Measurements from ENCODE around the gene HS1BP3.

HS1BP3 gene

DNA sequence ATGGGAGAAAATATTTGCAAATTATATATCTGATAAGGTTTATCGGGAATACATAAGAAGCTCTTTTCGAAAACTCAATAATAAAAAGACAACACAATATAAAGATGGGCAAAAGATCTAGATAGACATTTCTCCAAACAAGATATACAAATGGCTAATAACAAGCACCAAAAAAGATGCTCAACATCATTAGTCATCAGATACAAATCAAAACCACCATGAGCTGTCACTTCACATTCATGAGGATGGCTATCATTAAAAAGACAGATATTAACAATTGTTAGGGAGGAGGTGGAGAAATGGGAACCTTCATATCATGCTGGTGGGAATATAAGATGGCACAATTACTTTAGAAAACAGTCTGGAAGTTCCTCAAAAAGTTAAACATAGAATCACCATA, 48.1 kb downstream of the HS1BP3 start:
- no peaks in the 10 kb centered on the region for H3K36me3 ChIP-seq (ENCODE audit: control insufficient read depth, insufficient read depth, low read length)
- H3K27me3 ChIP-seq (ENCODE audit: control insufficient read depth, insufficient read depth, low read length) = no peaks in the 10 kb centered on the region
- H3K9me3 ChIP-seq (ENCODE audit: control insufficient read depth, insufficient read depth, low read length) = no peaks in the 10 kb centered on the region
- no peak overlapping the region for H3K27ac ChIP-seq (ENCODE audit: low read depth, low read length)
- no peak overlapping the region for H3K9ac ChIP-seq (ENCODE audit: low read depth, low read length)
- no peak overlapping the region for H3K4me3 ChIP-seq (ENCODE audit: low read depth, low read length)
- H3K4me1 ChIP-seq (ENCODE audit: control insufficient read depth, insufficient read depth, low read length) = no peaks in the 10 kb centered on the region

DNA sequence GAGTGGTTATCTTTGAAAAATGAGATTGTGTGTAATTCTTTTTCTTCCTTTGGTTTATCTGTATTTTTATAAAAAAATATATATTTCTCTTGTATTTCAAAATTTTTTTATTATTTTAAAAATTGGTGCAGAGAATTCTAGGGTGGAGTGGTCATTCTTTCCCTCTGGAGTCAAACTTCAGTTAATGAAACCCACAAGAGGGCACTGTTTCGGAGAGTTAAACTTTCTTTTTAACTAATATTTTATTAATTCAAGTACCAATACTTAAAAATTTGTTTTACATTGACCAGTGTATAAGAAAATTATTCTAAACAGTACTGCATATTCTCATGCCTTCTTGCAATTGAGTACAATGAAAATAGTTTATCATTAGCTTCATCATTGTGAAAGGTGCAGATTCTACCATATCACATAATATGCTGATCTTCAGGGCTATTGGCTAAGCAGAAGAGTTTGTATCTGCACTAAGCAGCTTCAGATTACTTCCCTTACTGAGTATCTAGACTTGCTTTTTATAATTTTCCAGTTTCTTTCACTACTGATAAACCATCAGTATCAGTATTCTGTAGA, 50.1 kb downstream of the HS1BP3 start:
- H3K27me3 ChIP-seq (ENCODE audit: control insufficient read depth, insufficient read depth, low read length) = no peaks in the 10 kb centered on the region
- H3K4me3 ChIP-seq (ENCODE audit: low read depth, low read length) = no peak overlapping the region
- no peak overlapping the region for H3K9ac ChIP-seq (ENCODE audit: low read depth, low read length)
- no peaks in the 10 kb centered on the region for H3K36me3 ChIP-seq (ENCODE audit: control insufficient read depth, insufficient read depth, low read length)
- no peak overlapping the region for H3K27ac ChIP-seq (ENCODE audit: low read depth, low read length)
- no peaks in the 10 kb centered on the region; the same call in 1 of the 2 replicates for H3K4me1 ChIP-seq (ENCODE audit: control insufficient read depth, insufficient read depth, low read length)
- no peaks in the 10 kb centered on the region for H3K9me3 ChIP-seq (ENCODE audit: control insufficient read depth, insufficient read depth, low read length)

DNA sequence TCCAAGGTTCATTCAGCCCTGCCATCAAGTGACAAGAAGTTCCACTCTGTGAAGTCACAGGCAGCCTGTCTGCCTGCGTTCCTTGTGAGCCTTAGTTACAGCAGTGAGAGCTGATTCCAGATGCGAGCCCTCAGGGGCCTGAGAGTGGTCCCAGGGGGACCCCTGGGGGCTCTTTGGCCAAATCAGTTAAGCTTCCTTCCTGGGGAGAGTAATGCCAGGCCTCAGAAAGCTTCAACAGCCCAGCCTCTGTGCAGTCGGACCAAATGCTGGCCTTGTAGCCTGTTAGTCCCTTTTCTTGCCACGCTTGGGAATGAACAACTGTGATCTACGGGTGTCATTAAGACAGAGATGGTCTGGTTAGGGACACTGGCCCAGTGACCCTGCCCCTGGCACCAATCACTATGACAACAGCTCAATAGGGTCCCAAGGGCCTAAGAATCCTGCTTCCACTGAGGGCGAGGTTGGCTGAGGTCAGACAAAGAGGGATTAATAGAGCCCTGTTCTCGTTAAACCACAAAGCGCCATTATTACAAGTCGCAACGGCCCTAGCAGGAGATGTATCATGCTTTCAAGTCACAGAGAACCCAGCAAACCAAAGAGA, 50.9 kb downstream of the HS1BP3 start:
- Histone ChIP-seq H3K36me3 (ENCODE audit: control insufficient read depth, insufficient read depth, low read length) (no peaks in the 10 kb centered on the region), H3K9ac (ENCODE audit: low read depth, low read length) (no peak overlapping the region), H3K27ac (ENCODE audit: low read depth, low read length) (no peak overlapping the region), H3K9me3 (ENCODE audit: control insufficient read depth, insufficient read depth, low read length) (no peaks in the 10 kb centered on the region), H3K4me1 (ENCODE audit: control insufficient read depth, insufficient read depth, low read length) (peaks cover 7% of the 10 kb centered on the region; the same call in 1 of the 2 replicates), H3K4me3 (ENCODE audit: low read depth, low read length) (no peak overlapping the region), H3K27me3 (ENCODE audit: control insufficient read depth, insufficient read depth, low read length) (no peaks in the 10 kb centered on the region)

- H3K27ac ChIP-seq (ENCODE audit: low read depth, low read length) = no peak overlapping the region
- H3K27me3 ChIP-seq (ENCODE audit: control insufficient read depth, insufficient read depth, low read length) = no peaks in the 10 kb centered on the region
- no peak overlapping the region for H3K4me3 ChIP-seq (ENCODE audit: low read depth, low read length)
- H3K9ac ChIP-seq (ENCODE audit: low read depth, low read length) = no peak overlapping the region
- H3K9me3 ChIP-seq (ENCODE audit: control insufficient read depth, insufficient read depth, low read length) = no peaks in the 10 kb centered on the region
- peaks cover 8% of the 10 kb centered on the region; the same call in 1 of the 2 replicates for H3K4me1 ChIP-seq (ENCODE audit: control insufficient read depth, insufficient read depth, low read length)
- H3K36me3 ChIP-seq (ENCODE audit: control insufficient read depth, insufficient read depth, low read length) = no peaks in the 10 kb centered on the region
Measured at GRCh38 chr2:20599001-20599600, 51.8 kb downstream of the HS1BP3 start.

DNA sequence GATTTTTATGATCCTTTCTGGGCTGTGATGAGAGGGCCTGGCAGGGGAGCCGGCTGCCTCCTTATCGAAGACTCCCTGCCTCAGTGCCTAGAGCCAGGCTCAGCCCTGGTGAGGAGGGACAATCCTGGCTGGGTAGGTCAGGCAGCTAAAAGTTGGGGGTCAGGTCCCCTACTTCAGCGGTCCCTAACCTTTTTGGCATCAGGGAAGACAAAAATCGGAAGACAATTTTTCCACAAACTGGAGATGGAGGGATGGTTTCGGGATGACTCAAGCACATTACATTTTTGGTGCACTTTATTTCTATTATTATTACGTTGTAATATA, 53.1 kb downstream of the HS1BP3 start:
- H3K9ac ChIP-seq (ENCODE audit: low read depth, low read length) = no peak overlapping the region
- no peaks in the 10 kb centered on the region for H3K27me3 ChIP-seq (ENCODE audit: control insufficient read depth, insufficient read depth, low read length)
- H3K4me3 ChIP-seq (ENCODE audit: low read depth, low read length) = no peak overlapping the region
- H3K27ac ChIP-seq (ENCODE audit: low read depth, low read length) = no peak overlapping the region
- H3K4me1 ChIP-seq (ENCODE audit: control insufficient read depth, insufficient read depth, low read length) = peaks cover 8% of the 10 kb centered on the region; the same call in 1 of the 2 replicates
- no peaks in the 10 kb centered on the region for H3K9me3 ChIP-seq (ENCODE audit: control insufficient read depth, insufficient read depth, low read length)
- no peaks in the 10 kb centered on the region for H3K36me3 ChIP-seq (ENCODE audit: control insufficient read depth, insufficient read depth, low read length)

- Histone ChIP-seq H3K27me3 (ENCODE audit: control insufficient read depth, insufficient read depth, low read length) (no peaks in the 10 kb centered on the region), H3K9ac (ENCODE audit: low read depth, low read length) (no peak overlapping the region), H3K36me3 (ENCODE audit: control insufficient read depth, insufficient read depth, low read length) (no peaks in the 10 kb centered on the region), H3K4me3 (ENCODE audit: low read depth, low read length) (no peak overlapping the region), H3K9me3 (ENCODE audit: control insufficient read depth, insufficient read depth, low read length) (no peaks in the 10 kb centered on the region), H3K27ac (ENCODE audit: low read depth, low read length) (no peak overlapping the region), H3K4me1 (ENCODE audit: control insufficient read depth, insufficient read depth, low read length) (peaks cover 8% of the 10 kb centered on the region; the same call in 1 of the 2 replicates)
Measured at GRCh38 chr2:20596973-20597859, 53.7 kb downstream of the HS1BP3 start.

DNA sequence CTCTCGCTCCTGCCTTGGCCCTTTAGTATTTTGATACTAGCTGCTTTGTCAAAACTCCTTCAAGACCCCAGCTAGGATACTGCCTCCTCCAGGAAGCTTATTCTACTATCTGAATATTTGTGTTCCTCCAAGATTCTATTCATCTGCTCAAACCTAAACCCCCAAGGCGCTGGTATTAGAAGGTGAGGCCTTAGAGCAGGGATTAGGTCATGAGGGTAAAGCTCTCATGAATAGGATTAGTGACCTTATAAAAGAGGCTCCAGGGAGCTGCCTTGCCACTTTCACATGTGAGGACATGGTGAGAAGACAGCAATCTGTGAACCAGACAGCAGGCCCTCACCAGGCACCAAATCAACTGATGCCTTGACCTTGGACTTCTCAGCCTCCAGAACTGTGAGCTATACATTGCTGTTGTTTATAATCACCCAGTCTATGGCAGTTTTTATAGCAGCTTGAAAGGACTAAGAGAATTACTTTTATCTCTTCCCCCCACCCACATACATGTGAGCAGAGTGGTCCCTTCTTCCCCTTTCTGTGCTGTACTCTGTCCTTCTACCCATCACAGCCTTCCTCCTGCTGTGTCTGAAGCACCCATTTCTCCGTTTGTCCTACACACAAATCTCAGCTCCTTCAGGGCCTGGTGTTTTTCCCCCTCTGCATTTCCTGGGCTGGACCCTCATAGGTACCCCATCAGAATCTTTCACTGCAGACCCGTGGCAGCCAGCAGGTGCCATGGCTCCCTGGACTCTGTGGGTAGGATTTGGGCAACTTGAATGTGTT, 54.5 kb downstream of the HS1BP3 start:
- Histone ChIP-seq H3K4me1 (ENCODE audit: control insufficient read depth, insufficient read depth, low read length) (peaks cover 8% of the 10 kb centered on the region; the same call in 1 of the 2 replicates), H3K36me3 (ENCODE audit: control insufficient read depth, insufficient read depth, low read length) (no peaks in the 10 kb centered on the region), H3K9ac (ENCODE audit: low read depth, low read length) (no peak overlapping the region), H3K4me3 (ENCODE audit: low read depth, low read length) (no peak overlapping the region), H3K27me3 (ENCODE audit: control insufficient read depth, insufficient read depth, low read length) (no peaks in the 10 kb centered on the region), H3K27ac (ENCODE audit: low read depth, low read length) (peak overlapping the region; percentile 37), H3K9me3 (ENCODE audit: control insufficient read depth, insufficient read depth, low read length) (no peaks in the 10 kb centered on the region)

- Histone ChIP-seq H3K27ac (ENCODE audit: low read depth, low read length) (peak overlapping the region; percentile 37), H3K4me3 (ENCODE audit: low read depth, low read length) (no peak overlapping the region), H3K9ac (ENCODE audit: low read depth, low read length) (no peak overlapping the region), H3K9me3 (ENCODE audit: control insufficient read depth, insufficient read depth, low read length) (no peaks in the 10 kb centered on the region), H3K36me3 (ENCODE audit: control insufficient read depth, insufficient read depth, low read length) (no peaks in the 10 kb centered on the region), H3K27me3 (ENCODE audit: control insufficient read depth, insufficient read depth, low read length) (no peaks in the 10 kb centered on the region), H3K4me1 (ENCODE audit: control insufficient read depth, insufficient read depth, low read length) (peaks cover 8% of the 10 kb centered on the region; the same call in 1 of the 2 replicates)
Measured at GRCh38 chr2:20595439-20596192, 55.3 kb downstream of the HS1BP3 start.

DNA sequence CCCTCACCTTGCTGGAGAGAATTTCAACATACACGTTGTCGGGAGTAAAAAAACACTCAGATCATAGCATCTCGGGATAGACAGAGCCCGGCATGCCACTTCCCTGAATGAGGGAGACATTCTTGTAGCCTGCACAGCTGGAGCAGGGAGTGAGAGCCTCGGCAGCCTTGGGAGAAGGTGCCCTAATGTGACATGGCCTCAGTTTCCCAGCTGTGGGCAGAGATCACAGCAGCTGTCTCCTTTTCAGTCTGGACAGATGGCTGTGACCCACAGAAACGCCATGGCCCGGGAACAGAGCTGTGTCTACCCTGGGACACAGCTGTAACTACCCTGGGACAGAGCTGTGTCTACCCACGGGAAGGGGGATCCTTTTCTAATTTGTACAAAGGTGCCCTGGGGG, 55.9 kb downstream of the HS1BP3 start:
- no peak overlapping the region for H3K9ac ChIP-seq (ENCODE audit: low read depth, low read length)
- H3K27ac ChIP-seq (ENCODE audit: low read depth, low read length) = no peak overlapping the region
- peaks cover 8% of the 10 kb centered on the region; the same call in 1 of the 2 replicates for H3K4me1 ChIP-seq (ENCODE audit: control insufficient read depth, insufficient read depth, low read length)

More for the DNA sequence above, 55.9 kb downstream of the HS1BP3 start:
- H3K4me3 ChIP-seq (ENCODE audit: low read depth, low read length) = no peak overlapping the region
- no peaks in the 10 kb centered on the region for H3K9me3 ChIP-seq (ENCODE audit: control insufficient read depth, insufficient read depth, low read length)
- no peaks in the 10 kb centered on the region for H3K36me3 ChIP-seq (ENCODE audit: control insufficient read depth, insufficient read depth, low read length)
- no peaks in the 10 kb centered on the region for H3K27me3 ChIP-seq (ENCODE audit: control insufficient read depth, insufficient read depth, low read length)

Data from HUES48 (cell line).